Measurements from ENCODE around the gene PAPOLA. TPM values are rescaled to one million over a fixed set of nuclear protein-coding genes. Genes with fewer than 3 reads are reported as not detected.

PAPOLA gene
- total and polyA plus RNA-seq, 4 donors = 62.2 to 285 (median 96.2) TPM

- DNase-seq = no peak
- 81 to 84% methylated on average over 9 of the region's 9 CpGs for WGBS, 2 donors
Measured at GRCh38 chr14:96590190-96590864, 88.1 kb downstream of the PAPOLA start.

GRCh38 chr14:96592591-96593386 lies 90.6 kb downstream of the PAPOLA start:
- ATAC-seq (ENCODE audit: insufficient read depth, low FRiP score) = peak; percentile 77

More at GRCh38 chr14:96590190-96590864, 88.1 kb downstream of the PAPOLA start:
- Histone ChIP-seq H3K4me3 (no peak overlapping the region), H3K9me3 (ENCODE audit: control insufficient read depth in 4 of 4, insufficient read depth in 3 of 4, low read length in 3 of 4) (no peaks in the 10 kb centered on the region), H3K36me3 (ENCODE audit: control insufficient read depth in 4 of 4, insufficient read depth in 4 of 4, low read length in 4 of 4) (no peaks in the 10 kb centered on the region), H3K27me3 (ENCODE audit: control insufficient read depth in 3 of 3, insufficient read depth in 3 of 3, low read length in 2 of 3) (peaks cover 0 to 4% (median 2%) of the 10 kb centered on the region in 3 donors), H3K9ac (ENCODE audit: insufficient read depth in 1 of 2, low read length in 2 of 2) (no peak overlapping the region), H3K27ac (ENCODE audit: low read depth in 1 of 2, low read length in 1 of 2) (no peak overlapping the region), H3K4me1 (ENCODE audit: control insufficient read depth in 5 of 5, insufficient read depth in 5 of 5, low read length in 5 of 5) (peaks cover 0 to 51% (median 11%) of the 10 kb centered on the region in 5 donors)
- no peak for ATAC-seq (ENCODE audit: insufficient read depth, low FRiP score)
- TF ChIP-seq CTCF (IDR thresholded peaks at IDR 0.05; ENCODE audit: control extremely low read depth, extremely low read depth) = no peak

DNA sequence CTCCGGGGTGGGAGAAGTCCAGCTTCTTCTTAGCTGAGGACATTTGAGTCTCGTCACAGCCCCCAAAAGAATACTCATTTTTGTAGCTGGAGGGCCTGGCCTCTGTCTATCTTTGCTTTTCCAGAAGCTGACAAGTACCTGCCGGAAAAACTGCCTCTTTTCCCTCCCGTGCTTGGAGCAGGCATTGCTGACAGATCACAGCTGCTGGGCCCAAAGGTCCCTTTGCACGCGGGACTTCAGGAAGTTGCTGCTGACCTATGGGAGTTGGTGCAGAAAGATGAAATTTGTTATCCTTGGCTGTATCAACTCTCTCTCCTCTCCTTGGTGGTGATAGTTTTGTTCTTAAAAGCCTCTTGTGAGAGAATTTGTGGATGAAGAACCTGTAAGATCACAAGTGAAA lies 92.8 kb downstream of the PAPOLA start:
- Histone ChIP-seq H3K4me1 (ENCODE audit: control insufficient read depth in 5 of 5, insufficient read depth in 5 of 5, low read length in 5 of 5) (peaks cover 0 to 9% (median 0%) of the 10 kb centered on the region in 5 donors), H3K9ac (ENCODE audit: insufficient read depth in 1 of 2, low read length in 2 of 2) (no peak overlapping the region), H3K27ac (ENCODE audit: low read depth in 1 of 2, low read length in 1 of 2) (no peak overlapping the region), H3K9me3 (ENCODE audit: control insufficient read depth in 4 of 4, insufficient read depth in 3 of 4, low read length in 3 of 4) (peaks cover 0 to 2% (median 0%) of the 10 kb centered on the region in 4 donors), H3K36me3 (ENCODE audit: control insufficient read depth in 4 of 4, insufficient read depth in 4 of 4, low read length in 4 of 4) (no peaks in the 10 kb centered on the region), H3K27me3 (ENCODE audit: control insufficient read depth in 3 of 3, insufficient read depth in 3 of 3, low read length in 2 of 3) (peaks cover 0 to 4% (median 2%) of the 10 kb centered on the region in 3 donors), H3K4me3 (no peak overlapping the region)
- no peak for TF ChIP-seq CTCF (IDR thresholded peaks at IDR 0.05; ENCODE audit: control extremely low read depth, extremely low read depth)
- ATAC-seq (ENCODE audit: insufficient read depth, low FRiP score) = no peak
- WGBS, 2 donors = 66 to 81% methylated on average over 6 of the region's 6 CpGs
- DNase-seq = no peak

More at GRCh38 chr14:96592591-96593386, 90.6 kb downstream of the PAPOLA start:
- TF ChIP-seq CTCF (IDR thresholded peaks at IDR 0.05; ENCODE audit: control extremely low read depth, extremely low read depth) = no peak
- H3K36me3 ChIP-seq (ENCODE audit: control insufficient read depth in 4 of 4, insufficient read depth in 4 of 4, low read length in 4 of 4) = no peaks in the 10 kb centered on the region
- H3K9ac ChIP-seq (ENCODE audit: insufficient read depth in 1 of 2, low read length in 2 of 2) = no peak overlapping the region
- H3K27ac ChIP-seq (ENCODE audit: low read depth in 1 of 2, low read length in 1 of 2) = no peak overlapping the region
- no peak overlapping the region for H3K4me3 ChIP-seq
- peak; percentile 40 to 53 (median 48) for DNase-seq
- peaks cover 0 to 4% (median 2%) of the 10 kb centered on the region in 3 donors for H3K27me3 ChIP-seq (ENCODE audit: control insufficient read depth in 3 of 3, insufficient read depth in 3 of 3, low read length in 2 of 3)
- H3K4me1 ChIP-seq (ENCODE audit: control insufficient read depth in 5 of 5, insufficient read depth in 5 of 5, low read length in 5 of 5) = peaks cover 0 to 27% (median 5%) of the 10 kb centered on the region in 5 donors
- peaks cover 0 to 2% (median 0%) of the 10 kb centered on the region in 4 donors for H3K9me3 ChIP-seq (ENCODE audit: control insufficient read depth in 4 of 4, insufficient read depth in 3 of 4, low read length in 3 of 4)
- 6 to 8% methylated on average over 54 of the region's 54 CpGs for WGBS, 2 donors
